ENCODE measurements around the gene PGLYRP2.

Gene PGLYRP2

GRCh38 chr19:15438577-15438976 is 40.7 kb downstream of the PGLYRP2 start:
- FAIRE-seq = no peak

GRCh38 chr19:15438124-15438496 is 41.2 kb downstream of the PGLYRP2 start:
- FAIRE-seq = no peak

DNA sequence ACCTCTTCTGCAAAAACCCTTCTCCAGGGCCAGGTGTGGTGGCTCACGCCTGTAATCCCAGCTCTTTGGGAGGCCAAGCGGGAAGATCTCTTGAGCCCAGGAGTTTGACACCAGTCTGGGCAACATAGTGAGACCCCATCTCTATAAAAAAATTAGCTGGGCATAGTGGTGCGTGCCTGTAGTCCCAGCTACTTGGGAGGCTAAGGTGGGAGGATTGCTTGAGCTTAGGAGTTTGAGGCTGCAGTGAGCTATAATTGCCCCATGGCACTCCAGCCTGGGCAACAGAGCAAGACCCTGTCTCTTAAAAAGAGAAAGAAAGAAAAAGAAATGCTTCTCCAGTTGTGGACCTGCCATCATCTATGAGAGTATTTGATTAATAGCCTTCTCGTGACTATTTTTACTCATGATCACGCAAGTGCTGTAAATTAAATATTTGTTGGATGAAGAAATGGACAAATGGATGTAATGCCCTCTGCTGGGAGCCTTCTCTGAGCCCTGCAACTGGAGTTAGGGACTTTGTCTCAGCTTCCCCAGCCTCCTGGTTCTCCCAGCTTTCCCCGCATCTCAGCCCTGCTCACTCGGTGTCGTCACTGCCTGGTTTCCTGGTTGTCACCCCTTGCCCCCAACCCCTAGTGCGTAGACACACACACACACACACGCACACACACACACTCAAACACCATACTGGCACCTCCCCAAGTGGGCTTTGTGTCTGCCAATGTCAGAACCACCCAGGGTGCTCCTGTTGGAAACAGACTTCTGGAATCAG is 41.8 kb downstream of the PGLYRP2 start:
- no peak for FAIRE-seq

DNA sequence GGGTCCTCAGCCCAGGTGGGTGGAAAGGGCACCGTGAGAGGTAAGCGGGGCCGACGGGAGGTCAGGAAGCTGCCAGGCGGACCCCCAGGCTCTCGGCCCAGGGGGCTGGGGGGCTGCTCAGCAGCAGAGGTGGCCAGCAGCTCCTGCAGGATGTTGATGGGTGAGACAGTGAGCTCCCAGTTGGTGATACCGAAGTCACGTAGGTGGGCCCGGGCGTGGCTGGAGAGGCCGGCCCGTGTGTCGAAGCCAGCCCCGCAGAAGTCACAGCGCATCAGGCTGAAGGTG is 42.5 kb downstream of the PGLYRP2 start:
- FAIRE-seq = no peak

GRCh38 chr19:15436012-15436825 is 43.1 kb downstream of the PGLYRP2 start:
- FAIRE-seq = no peak

DNA sequence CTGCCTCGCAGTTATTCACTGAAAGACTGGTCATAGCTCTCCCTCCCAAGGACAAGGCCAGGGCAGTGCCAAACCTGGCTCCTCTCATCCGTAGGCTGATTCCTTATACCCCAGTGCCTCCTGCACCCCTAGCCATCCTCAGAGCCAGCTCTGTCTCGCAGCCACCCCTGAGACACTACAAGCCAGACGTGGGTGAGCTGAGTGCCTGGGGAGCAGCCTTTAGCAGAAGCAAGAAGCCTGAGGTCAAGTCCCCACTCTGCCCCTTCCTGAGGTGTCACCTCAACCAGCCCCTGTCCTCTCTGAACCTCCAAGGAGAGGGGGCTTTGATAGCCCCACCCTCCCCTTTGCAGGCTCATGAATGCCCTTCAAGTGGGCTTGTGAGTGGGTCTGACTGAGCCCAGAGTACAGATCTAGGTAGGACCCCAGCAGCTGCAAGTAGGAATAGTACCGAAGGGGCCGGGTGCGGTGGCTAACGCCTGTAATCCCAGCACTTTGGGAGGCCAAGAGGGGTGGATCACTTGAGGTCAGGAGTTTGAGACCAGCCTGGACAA is 45.7 kb downstream of the PGLYRP2 start:
- no peak for FAIRE-seq

GRCh38 chr19:15432629-15433518 is 46.4 kb downstream of the PGLYRP2 start:
- FAIRE-seq = no peak

DNA sequence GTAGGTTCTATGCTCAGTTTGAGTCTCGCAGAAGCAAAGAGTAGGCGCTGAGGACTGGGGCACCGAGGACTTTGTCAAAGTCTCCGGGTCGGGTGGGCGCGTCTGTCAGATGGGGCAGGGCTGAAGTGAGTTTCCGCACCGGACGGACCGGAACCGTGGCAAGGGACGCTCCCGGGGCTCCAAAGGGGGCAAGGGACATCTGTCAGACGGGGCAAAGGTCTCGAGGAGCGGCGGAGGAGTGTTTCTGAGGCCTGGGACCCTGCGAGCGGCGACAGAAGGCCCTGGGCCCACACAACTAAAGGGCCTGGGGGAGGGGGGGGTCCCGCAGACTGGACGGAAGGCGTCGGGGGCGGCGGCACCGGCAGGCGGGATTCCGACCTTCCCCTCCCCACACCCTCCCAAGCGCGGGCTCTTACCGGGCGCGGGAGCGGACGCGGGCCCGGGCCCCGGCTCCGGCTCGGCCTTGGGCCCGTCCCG is 47.2 kb downstream of the PGLYRP2 start:
- FAIRE-seq = no peak

GRCh38 chr19:15431396-15432017 is 47.8 kb downstream of the PGLYRP2 start:
- no peak for FAIRE-seq

GRCh38 chr19:15430526-15431120 is 48.7 kb downstream of the PGLYRP2 start:
- no peak for FAIRE-seq

DNA sequence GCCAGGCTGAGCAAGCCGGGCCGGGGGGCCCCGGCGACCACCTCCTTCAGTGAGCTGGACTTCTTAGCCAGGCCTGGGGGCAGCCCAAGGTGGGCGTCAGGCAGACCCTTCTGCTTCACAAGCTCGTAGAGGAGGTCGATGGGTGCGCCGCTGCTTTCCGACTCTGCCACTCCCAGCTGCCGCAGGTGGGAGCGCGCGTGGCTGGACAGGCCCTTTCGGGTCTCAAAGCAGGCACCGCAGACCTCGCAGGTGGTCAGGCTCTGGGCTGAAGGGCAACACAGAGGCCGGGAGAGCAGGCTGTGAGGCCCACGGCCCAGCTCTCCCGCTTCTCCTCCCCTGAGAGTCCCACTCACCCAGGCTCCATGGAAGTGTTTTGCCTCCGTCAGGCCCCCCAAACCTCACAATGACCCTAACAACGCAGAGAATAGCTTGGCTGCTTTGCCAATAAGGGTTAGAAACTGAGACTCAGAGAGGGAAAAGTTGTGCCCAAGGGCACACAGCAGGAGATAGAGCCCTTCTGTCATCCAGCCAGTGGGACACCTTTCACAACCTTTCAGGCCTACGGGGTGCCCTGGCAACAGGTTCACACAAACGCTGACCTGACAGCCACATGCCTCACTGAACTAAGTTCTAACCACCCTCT is 49.4 kb downstream of the PGLYRP2 start:
- FAIRE-seq = no peak

GRCh38 chr19:15428956-15429824 is 50.1 kb downstream of the PGLYRP2 start:
- FAIRE-seq = no peak

GRCh38 chr19:15427991-15428471 is 51.3 kb downstream of the PGLYRP2 start:
- no peak for FAIRE-seq

DNA sequence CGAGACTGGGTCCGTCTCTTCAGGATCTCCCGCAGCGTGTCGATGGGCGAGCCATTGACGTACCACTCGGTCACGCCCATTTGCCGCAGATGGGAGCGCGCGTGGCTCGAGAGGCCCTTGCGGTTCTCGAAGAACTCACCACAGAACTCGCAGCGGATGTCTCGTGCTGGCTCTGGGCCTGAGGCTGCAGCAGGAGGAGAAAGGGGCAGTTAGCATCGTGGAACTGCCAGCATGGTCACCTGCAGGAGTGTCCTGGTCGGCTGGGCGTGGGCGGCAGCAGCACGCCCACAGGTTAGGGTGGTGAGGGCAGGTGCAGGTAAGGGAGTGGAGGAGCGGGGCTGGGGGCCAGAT is 52.0 kb downstream of the PGLYRP2 start:
- FAIRE-seq = no peak

DNA sequence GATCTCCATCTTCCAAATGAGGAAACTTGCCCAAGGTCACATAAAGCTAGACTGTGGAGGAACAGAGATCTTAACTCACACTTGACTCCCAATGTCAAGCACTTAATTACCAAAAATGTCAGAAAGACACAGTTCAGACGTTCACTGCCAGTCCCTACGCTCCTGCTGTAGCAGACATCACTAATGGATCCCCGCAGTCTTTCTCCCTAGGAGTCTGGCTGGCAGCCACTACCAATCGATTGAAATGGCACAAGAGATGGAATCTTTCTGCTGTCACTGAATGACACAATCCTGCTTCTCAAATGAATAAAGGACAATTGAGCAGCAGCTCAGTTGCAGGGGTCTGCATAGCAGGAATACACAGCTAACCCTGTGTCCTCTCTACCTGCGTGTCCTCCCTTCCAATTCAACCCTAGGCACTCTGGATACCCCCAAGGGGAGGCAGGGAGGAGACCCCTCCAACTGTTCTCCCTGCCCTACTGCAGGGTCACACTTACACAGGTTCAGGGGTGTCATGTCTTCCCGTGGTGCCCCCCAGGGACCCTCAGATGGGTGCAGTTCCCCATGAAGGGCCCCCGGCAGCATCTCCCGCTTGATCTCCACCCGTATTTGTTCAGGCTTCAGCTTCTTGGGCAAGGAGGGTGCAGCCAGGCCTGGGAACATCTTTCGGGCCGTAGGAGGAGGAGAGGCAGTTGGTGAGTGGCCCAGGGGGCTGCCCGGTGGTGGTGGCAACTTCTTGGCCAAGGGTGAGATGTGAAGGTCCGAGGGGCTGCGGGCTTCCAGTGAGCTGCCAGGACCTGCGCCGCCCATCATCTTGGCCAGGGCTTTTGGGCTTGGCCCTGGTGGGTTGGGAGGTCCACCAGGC is 52.6 kb downstream of the PGLYRP2 start:
- no peak for FAIRE-seq

- FAIRE-seq = no peak
Observed at GRCh38 chr19:15425321-15425950, 53.9 kb downstream of the PGLYRP2 start.

DNA sequence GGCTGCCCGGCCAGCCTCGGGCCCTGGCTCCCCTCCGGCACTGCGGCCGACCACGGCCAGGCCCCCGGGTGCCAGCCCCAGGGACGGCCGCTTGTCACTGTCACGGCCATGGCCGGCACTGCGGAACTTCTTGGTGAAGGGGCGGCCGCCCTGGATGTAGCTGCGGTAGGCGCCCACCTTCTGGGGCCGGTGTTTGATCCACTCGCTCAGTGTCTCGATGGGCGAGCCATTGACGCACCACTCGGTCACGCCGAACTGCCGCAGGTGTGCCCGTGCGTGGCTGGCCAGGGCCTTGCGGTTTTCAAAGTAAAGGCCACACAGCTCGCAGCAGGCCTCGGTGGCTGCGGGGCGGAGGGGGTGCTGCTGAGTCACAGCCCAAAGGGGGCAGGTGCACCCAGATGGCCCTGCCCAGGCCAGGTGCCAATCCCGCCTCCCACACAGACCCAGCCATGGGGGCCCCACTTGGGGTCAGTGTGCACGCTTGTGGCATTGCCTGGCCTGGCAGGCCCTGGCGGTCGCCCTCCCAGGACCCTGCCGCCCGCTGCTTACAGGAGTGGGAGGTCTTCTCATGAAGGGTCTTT is 54.5 kb downstream of the PGLYRP2 start:
- FAIRE-seq = no peak

- FAIRE-seq = no peak
Observed at GRCh38 chr19:15424121-15424520, 55.2 kb downstream of the PGLYRP2 start.
